BLaER1 treated with 17β-estradiol and CSF1 and Interleukin-3, amounts not matched to agents 10 nM and 100 nM (cell line): ENCODE data around the gene SLC6A3.
A peak's percentile ranks its signal among the peaks of the same experiment; 100 is the strongest.

Experiments used
- H3K27ac ChIP-seq, 11 experiments: shearing (Covaris generic); formaldehyde crosslinking; 2 replicates each; pipeline ENCODE4 v1.8.1; 2022
- H3K27me3 ChIP-seq, 11 experiments: shearing (Covaris generic); formaldehyde crosslinking; 2 replicates each; pipeline ENCODE4 v1.8.1; 2022
- H3K36me3 ChIP-seq, 11 experiments: shearing (Covaris generic); formaldehyde crosslinking; 2 replicates each; pipeline ENCODE4 v1.8.1; 2022
- H3K4me1 ChIP-seq, 10 experiments: shearing (Covaris generic); formaldehyde crosslinking; 2 replicates each; pipeline ENCODE4 v1.8.1; 2022
- H3K4me2 ChIP-seq, 11 experiments: shearing (Covaris generic); formaldehyde crosslinking; 2 replicates each; pipeline ENCODE4 v1.8.1; 2022
- H3K4me3 ChIP-seq, 10 experiments: shearing (Covaris generic); formaldehyde crosslinking; 2 replicates each; pipeline ENCODE4 v1.8.1; 2022
- H3K9ac ChIP-seq, 11 experiments: shearing (Covaris generic); formaldehyde crosslinking; 2 replicates each; pipeline ENCODE4 v1.8.1; 2022
- H3K9me3 ChIP-seq, 11 experiments: shearing (Covaris generic); formaldehyde crosslinking; replicated peaks in 1 of 11; 2 replicates each; pipeline ENCODE4 v1.8.1; 2022
- H4K20me1 ChIP-seq, 11 experiments: shearing (Covaris generic); formaldehyde crosslinking; 2 replicates each; pipeline ENCODE4 v1.8.1; 2022
- Cebpa-rat ChIP-seq, 11 experiments: shearing (Covaris generic); IDR thresholded peaks; 2 replicates each; pipeline ENCODE4 v1.8.1; 2022

The SLC6A3 gene

GRCh38 chr5:1480806-1481205 is 35.6 kb upstream of the SLC6A3 start:
- Histone ChIP-seq H3K4me3 (no peak overlapping the region; a peak in 1 of 20 replicates), H3K27me3 (peaks cover 0 to 7% (median 0%) of the 10 kb centered on the region in 11 experiments; a peak in 2 of 22 replicates), H3K27ac (peak overlapping the region in 6 of 11 experiments; percentile 43 to 76 (median 46); a peak in 7 of 22 replicates), H3K9me3 (peaks cover 0 to 10% (median 0%) of the 10 kb centered on the region in 11 experiments; a peak in 2 of 22 replicates), H3K4me2 (peak overlapping the region; percentile 72 to 93 (median 82)), H4K20me1 (peaks cover 4 to 64% (median 48%) of the 10 kb centered on the region in 11 experiments; a peak in 21 of 22 replicates), H3K36me3 (peaks cover 18 to 50% (median 38%) of the 10 kb centered on the region in 11 experiments; a peak in 21 of 22 replicates), H3K9ac (peak overlapping the region in 6 of 11 experiments; percentile 21 to 63 (median 47); a peak in 10 of 22 replicates), H3K4me1 (peaks cover 85 to 96% (median 90%) of the 10 kb centered on the region in 10 experiments)
- TF ChIP-seq Cebpa-rat (IDR thresholded peaks at IDR 0.05), result no peak

- Histone ChIP-seq H3K4me1 (peaks cover 79 to 95% (median 84%) of the 10 kb centered on the region in 10 experiments), H3K27me3 (peaks cover 0 to 7% (median 0%) of the 10 kb centered on the region in 11 experiments; a peak in 2 of 22 replicates), H3K36me3 (peaks cover 20 to 51% (median 41%) of the 10 kb centered on the region in 11 experiments; a peak in 21 of 22 replicates), H3K9ac (peak overlapping the region in 7 of 11 experiments; percentile 14 to 63 (median 28); a peak in 8 of 22 replicates), H3K27ac (peak overlapping the region in 6 of 11 experiments; percentile 7 to 76 (median 38); a peak in 9 of 22 replicates), H3K9me3 (peaks cover 0 to 10% (median 0%) of the 10 kb centered on the region in 11 experiments; a peak in 2 of 22 replicates), H3K4me3 (no peak overlapping the region), H4K20me1 (peaks cover 0 to 62% (median 42%) of the 10 kb centered on the region in 11 experiments; a peak in 21 of 22 replicates), H3K4me2 (peak overlapping the region; percentile 72 to 93 (median 82))
- TF ChIP-seq Cebpa-rat (IDR thresholded peaks at IDR 0.05), result no peak
Observed at GRCh38 chr5:1480217-1480616, 35.0 kb upstream of the SLC6A3 start.

GRCh38 chr5:1479581-1480188 is 34.4 kb upstream of the SLC6A3 start:
- H3K9me3 ChIP-seq, result peaks cover 0 to 10% (median 0%) of the 10 kb centered on the region in 11 experiments; a peak in 2 of 22 replicates
- H3K27ac ChIP-seq, result peak overlapping the region in 6 of 11 experiments; percentile 7 to 76 (median 46); a peak in 10 of 22 replicates
- peak overlapping the region in 4 of 11 experiments; percentile 14 to 66 (median 44); a peak in 3 of 22 replicates for H3K9ac ChIP-seq
- H3K4me3 ChIP-seq, result no peak overlapping the region
- peaks cover 74 to 92% (median 79%) of the 10 kb centered on the region in 10 experiments for H3K4me1 ChIP-seq
- H3K4me2 ChIP-seq, result peak overlapping the region; percentile 72 to 93 (median 82)
- peaks cover 0 to 7% (median 0%) of the 10 kb centered on the region in 11 experiments; a peak in 2 of 22 replicates for H3K27me3 ChIP-seq
- H3K36me3 ChIP-seq, result peaks cover 25 to 56% (median 46%) of the 10 kb centered on the region in 11 experiments; a peak in 21 of 22 replicates
- H4K20me1 ChIP-seq, result peaks cover 0 to 61% (median 37%) of the 10 kb centered on the region in 11 experiments; a peak in 21 of 22 replicates
- TF ChIP-seq Cebpa-rat (IDR thresholded peaks at IDR 0.05), result peak in 9 of 11 experiments; percentile 35 to 91 (median 58); a peak in 14 of 22 replicates

- peaks cover 67 to 86% (median 73%) of the 10 kb centered on the region in 10 experiments for H3K4me1 ChIP-seq
- H3K9ac ChIP-seq, result peak overlapping the region in 1 of 11 experiments; percentile 52; a peak in 1 of 22 replicates
- TF ChIP-seq Cebpa-rat (IDR thresholded peaks at IDR 0.05), result no peak
- H3K4me2 ChIP-seq, result peak overlapping the region; percentile 72 to 93 (median 82); a peak in 19 of 22 replicates
- no peak overlapping the region for H3K4me3 ChIP-seq
- peaks cover 0 to 3% (median 0%) of the 10 kb centered on the region in 11 experiments; a peak in 1 of 22 replicates for H3K27me3 ChIP-seq
- peaks cover 0 to 10% (median 0%) of the 10 kb centered on the region in 11 experiments; a peak in 2 of 22 replicates for H3K9me3 ChIP-seq
- H3K36me3 ChIP-seq, result peaks cover 25 to 63% (median 52%) of the 10 kb centered on the region in 11 experiments; a peak in 21 of 22 replicates
- peak overlapping the region in 9 of 11 experiments; percentile 6 to 76 (median 36); a peak in 9 of 22 replicates for H3K27ac ChIP-seq
- peaks cover 0 to 54% (median 31%) of the 10 kb centered on the region in 11 experiments; a peak in 19 of 22 replicates for H4K20me1 ChIP-seq
Observed at GRCh38 chr5:1479066-1479465, 33.8 kb upstream of the SLC6A3 start.

GRCh38 chr5:1478271-1479035 is 33.2 kb upstream of the SLC6A3 start:
- H3K36me3 ChIP-seq, result peaks cover 31 to 67% (median 55%) of the 10 kb centered on the region in 11 experiments
- no peak for TF ChIP-seq Cebpa-rat (IDR thresholded peaks at IDR 0.05)
- H3K4me3 ChIP-seq, result no peak overlapping the region
- no peaks in the 10 kb centered on the region for H3K27me3 ChIP-seq
- H3K27ac ChIP-seq, result peak overlapping the region in 7 of 11 experiments; percentile 6 to 76 (median 48); a peak in 9 of 22 replicates
- H3K4me1 ChIP-seq, result peaks cover 61 to 80% (median 67%) of the 10 kb centered on the region in 10 experiments
- H3K9me3 ChIP-seq, result peaks cover 0 to 10% (median 0%) of the 10 kb centered on the region in 11 experiments; a peak in 2 of 22 replicates
- H3K4me2 ChIP-seq, result peak overlapping the region; percentile 8 to 93 (median 76); a peak in 16 of 22 replicates
- H4K20me1 ChIP-seq, result peaks cover 0 to 49% (median 25%) of the 10 kb centered on the region in 11 experiments; a peak in 15 of 22 replicates
- H3K9ac ChIP-seq, result peak overlapping the region in 1 of 11 experiments; percentile 57; a peak in 2 of 22 replicates

GRCh38 chr5:1477341-1477740 is 32.1 kb upstream of the SLC6A3 start:
- peak overlapping the region; percentile 13 to 93 (median 43); a peak in 18 of 22 replicates for H3K4me2 ChIP-seq
- H3K4me3 ChIP-seq, result no peak overlapping the region
- peak overlapping the region in 4 of 11 experiments; percentile 37 to 75 (median 60); a peak in 7 of 22 replicates for H3K27ac ChIP-seq
- H3K27me3 ChIP-seq, result no peaks in the 10 kb centered on the region
- peaks cover 0 to 52% (median 20%) of the 10 kb centered on the region in 11 experiments; a peak in 10 of 22 replicates for H4K20me1 ChIP-seq
- H3K36me3 ChIP-seq, result peaks cover 39 to 72% (median 58%) of the 10 kb centered on the region in 11 experiments
- H3K9ac ChIP-seq, result peak overlapping the region in 2 of 11 experiments; percentile 12 to 57; a peak in 2 of 22 replicates
- H3K4me1 ChIP-seq, result peaks cover 54 to 72% (median 59%) of the 10 kb centered on the region in 10 experiments
- no peak for TF ChIP-seq Cebpa-rat (IDR thresholded peaks at IDR 0.05)
- peaks cover 0 to 10% (median 0%) of the 10 kb centered on the region in 11 experiments; a peak in 2 of 22 replicates for H3K9me3 ChIP-seq

- Histone ChIP-seq H3K4me1 (peaks cover 52 to 69% (median 56%) of the 10 kb centered on the region in 10 experiments), H3K36me3 (peaks cover 39 to 76% (median 62%) of the 10 kb centered on the region in 11 experiments), H4K20me1 (peaks cover 0 to 54% (median 19%) of the 10 kb centered on the region in 11 experiments; a peak in 10 of 22 replicates), H3K4me3 (no peak overlapping the region), H3K9ac (no peak overlapping the region), H3K4me2 (peak overlapping the region; percentile 13 to 93 (median 43); a peak in 17 of 22 replicates), H3K27me3 (no peaks in the 10 kb centered on the region), H3K27ac (peak overlapping the region in 3 of 11 experiments; percentile 14 to 53 (median 30); a peak in 4 of 22 replicates), H3K9me3 (peaks cover 0 to 10% (median 0%) of the 10 kb centered on the region in 11 experiments; a peak in 2 of 22 replicates)
- TF ChIP-seq Cebpa-rat (IDR thresholded peaks at IDR 0.05), result no peak
Observed at GRCh38 chr5:1476967-1477310, 31.7 kb upstream of the SLC6A3 start.
